Right lobe of liver (tissue), 4 donors: ENCODE results near the gene LLGL1.

Experiments
- POLR2A ChIP-seq: fragments of 450-650 bp; IDR thresholded peaks from one replicate; pipeline ENCODE4 v1.6.1; 2017; ENCODE audit warnings: antibody characterized with exemption, mild to moderate bottlenecking
- TF ChIP-seq, protein P1 (sequence below), 4 donors: fragments of 200-600 bp in 3 of 4; fragments of 450-650 bp in 1 of 4; IDR thresholded peaks; one replicate each; pipeline versions ENCODE4 v1.5.1 to v1.8.0; 2016 to 2022; ENCODE audit warnings: antibody characterized with exemption in 4 of 4, mild to moderate bottlenecking in 2 of 4
- donor health status: DM: no; HTN: no; CAD: no.
- donor health status: DM: no; HTN: no; CAD: no.
- donor health status: DM: no; HTN: yes; CAD: no.

DNA sequence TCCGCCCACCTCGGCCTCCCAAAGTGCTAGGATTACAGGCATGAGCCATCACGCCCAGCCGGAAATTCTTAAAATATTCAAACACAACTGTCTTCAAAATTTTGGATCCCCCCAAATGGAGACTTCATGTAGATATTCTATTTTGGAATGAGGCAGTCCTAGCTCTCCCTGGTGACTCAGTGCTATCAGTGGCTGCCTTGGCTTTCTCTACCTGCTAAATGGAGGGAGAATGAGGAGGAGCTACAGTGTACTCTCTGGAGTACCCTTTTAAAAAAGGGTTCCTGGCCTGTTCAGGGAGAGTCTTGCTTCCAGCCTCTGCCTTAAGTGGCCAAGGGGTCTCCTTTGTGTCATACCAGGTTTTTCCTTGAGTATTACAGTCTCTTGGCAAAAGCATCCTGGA lies 31.0 kb upstream of the LLGL1 start:
- TF ChIP-seq, protein P1, sequence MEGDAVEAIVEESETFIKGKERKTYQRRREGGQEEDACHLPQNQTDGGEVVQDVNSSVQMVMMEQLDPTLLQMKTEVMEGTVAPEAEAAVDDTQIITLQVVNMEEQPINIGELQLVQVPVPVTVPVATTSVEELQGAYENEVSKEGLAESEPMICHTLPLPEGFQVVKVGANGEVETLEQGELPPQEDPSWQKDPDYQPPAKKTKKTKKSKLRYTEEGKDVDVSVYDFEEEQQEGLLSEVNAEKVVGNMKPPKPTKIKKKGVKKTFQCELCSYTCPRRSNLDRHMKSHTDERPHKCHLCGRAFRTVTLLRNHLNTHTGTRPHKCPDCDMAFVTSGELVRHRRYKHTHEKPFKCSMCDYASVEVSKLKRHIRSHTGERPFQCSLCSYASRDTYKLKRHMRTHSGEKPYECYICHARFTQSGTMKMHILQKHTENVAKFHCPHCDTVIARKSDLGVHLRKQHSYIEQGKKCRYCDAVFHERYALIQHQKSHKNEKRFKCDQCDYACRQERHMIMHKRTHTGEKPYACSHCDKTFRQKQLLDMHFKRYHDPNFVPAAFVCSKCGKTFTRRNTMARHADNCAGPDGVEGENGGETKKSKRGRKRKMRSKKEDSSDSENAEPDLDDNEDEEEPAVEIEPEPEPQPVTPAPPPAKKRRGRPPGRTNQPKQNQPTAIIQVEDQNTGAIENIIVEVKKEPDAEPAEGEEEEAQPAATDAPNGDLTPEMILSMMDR (IDR thresholded peaks at IDR 0.05): no peak
- TF ChIP-seq POLR2A: no peak
